Right ventricle myocardium inferior (tissue), 1 donor: Measurements from ENCODE around the gene G0S2. TPM values are rescaled to one million over a fixed set of nuclear protein-coding genes. Genes with fewer than 3 reads are reported as not detected.
"Not testable (repeated sequence)": the region's sequence is repeated elsewhere in the genome, so short reads cannot be mapped to it uniquely, and the experiment has no call there.

ENCODE experiments used
- ATAC-seq: fragments of 200-7000 bp; cut with Tn5 transposase; one replicate; pipeline ENCODE4 v1.9.1; 2020; ENCODE audit warnings: mild to moderate bottlenecking, moderate library complexity
- DNase-seq: peaks from one replicate; pipeline ENCODE4 v3.0.0; 2021; ENCODE audit errors: missing footprints
- intact Hi-C: fragments of 100-400 bp; cut with DNase I; formaldehyde crosslinking; loops from one replicate; pipeline ENCODE4 v1.11.0; 2022
- total RNA-seq: library from RNA; stranded (reverse); fragmentation: NEBNext Ultra II Directional; extraction: Animal tissue kit (Norgen Biotek cat#: 25700); gene quantifications from one replicate; pipeline ENCODE4 v1.2.1, GENCODE V29; 2021
- donor health status: DM: no; HTN: yes; CAD: no; lungs with severe emphysema.

G0S2 gene
- total RNA-seq, 1 donor from 2014 or later: 460 TPM

- ATAC-seq (no peak), DNase-seq (no peak)
- intact Hi-C loops: loop anchor here (2.0 kb wide), 1 partner anchor 13 kb away; no protein-coding TSS in a partner anchor
These were observed 7.5 kb upstream of the G0S2 start for GRCh38 chr1:209667708-209668107.

DNA sequence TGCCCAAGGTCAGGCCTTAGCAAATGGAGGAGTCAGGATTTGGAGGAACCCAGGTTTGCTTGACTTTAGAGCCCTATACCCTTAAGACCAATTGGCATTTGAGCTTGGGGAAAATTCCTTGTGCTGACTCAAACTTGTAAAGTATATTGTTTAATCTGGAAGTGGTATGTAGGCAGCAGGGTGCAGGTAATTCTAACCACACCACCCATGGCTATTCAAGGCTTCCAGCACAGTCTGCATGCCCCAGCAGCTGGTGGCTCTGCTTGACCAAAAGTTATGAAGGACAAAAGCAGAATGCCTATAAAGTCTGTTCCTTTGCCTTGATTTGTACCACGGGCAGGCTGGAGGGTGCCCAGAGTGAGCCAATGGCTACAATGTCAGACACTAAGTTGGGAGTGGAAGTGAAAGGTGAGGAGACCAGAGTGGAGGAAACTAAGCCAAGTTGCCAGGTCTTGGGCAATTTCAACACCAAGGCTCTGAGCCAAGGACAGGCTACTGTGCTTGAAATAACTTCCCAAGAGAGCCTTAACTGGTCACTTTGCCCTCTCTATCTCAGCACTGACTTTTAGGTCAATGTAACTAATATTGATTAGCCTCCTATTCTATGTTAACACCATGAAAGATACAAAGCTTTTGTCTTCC, 4.7 kb upstream of the G0S2 start:
- DNase-seq: no peak

DNA sequence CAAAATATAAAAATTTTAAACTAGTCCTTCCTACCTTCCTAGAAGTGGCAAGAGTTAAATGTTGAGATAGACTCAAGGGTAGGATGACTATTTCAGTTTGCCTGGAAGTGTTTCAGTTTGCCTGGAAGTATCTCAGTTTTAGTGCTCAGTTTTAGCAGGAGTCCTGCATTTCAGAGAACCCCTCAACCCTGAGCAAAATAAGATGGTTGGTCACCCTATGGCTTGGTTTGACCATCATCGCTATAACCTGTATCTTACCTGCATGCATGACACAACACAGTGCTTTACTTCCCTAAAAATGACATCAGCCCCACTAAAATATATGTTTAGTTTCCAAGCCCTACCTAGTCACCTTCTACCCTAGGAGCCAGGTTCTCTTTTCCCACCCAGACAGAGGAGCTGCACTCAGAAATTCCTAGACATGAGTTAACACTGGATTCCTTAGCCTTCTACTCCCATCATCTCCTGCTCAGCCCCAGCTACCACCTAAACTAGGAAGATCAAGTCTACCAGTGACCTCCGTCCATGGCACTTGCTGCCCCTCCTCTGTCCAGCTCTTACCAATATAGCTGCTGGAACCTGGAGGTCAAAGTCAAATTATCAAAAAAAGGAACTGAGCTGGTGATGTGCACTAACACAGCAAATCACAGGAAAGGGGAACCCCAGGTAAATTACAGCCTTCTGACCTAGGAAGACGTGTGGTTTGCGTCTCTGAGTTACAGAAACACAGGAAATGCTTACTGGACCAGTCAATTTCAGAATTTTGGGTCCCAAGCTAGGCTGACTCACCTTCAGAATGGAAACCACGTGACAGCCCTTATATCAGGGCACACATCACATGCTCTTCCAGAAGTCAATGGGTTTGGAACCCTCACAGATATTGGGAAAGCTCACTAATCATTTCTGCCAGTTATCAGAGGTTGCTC, 2.2 kb upstream of the G0S2 start:
- no peak for ATAC-seq
- intact Hi-C loops: no loop called here
- DNase-seq: no peak

More for the DNA sequence above, 4.7 kb upstream of the G0S2 start:
- intact Hi-C loops: no loop called here
- no peak for ATAC-seq

DNA sequence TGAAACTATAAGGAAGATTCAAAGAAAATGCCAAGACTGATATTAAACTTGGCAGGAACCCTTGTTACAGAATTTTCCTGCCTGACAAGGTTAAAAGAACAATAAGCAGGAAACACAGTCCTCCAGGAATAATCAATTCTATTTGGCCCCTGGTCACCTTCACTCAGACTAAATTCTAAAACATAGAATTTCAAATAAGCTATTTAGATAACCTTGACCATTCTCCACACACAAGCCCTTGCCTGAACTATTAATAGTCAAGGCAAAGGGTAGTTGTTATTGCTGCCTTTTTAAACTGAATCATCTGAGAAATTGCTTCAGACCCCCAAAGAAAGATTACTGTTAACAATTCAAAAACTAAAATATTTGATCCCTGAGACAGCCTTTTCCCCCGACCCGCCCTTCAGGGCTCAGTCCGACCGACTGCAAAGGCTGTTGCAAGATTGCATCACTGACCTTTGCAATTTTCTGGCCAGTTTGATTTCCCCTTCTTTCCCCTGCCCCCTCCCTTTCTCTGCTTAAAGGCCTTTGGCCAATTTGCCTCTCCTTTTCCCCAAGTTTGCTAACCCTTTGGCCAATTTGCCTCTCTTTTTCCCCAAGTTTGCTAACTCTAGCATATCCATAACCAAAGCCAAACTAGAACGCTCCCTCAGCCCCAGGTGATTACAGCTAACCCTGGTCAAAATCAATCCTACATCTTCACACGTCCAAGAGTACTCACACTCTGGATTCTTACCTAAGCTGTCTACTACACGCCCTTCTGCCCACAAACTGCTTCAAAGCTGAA, 1.4 kb upstream of the G0S2 start:
- DNase-seq (no peak), ATAC-seq (peak; percentile 35)
- intact Hi-C loops: no loop called here

DNA sequence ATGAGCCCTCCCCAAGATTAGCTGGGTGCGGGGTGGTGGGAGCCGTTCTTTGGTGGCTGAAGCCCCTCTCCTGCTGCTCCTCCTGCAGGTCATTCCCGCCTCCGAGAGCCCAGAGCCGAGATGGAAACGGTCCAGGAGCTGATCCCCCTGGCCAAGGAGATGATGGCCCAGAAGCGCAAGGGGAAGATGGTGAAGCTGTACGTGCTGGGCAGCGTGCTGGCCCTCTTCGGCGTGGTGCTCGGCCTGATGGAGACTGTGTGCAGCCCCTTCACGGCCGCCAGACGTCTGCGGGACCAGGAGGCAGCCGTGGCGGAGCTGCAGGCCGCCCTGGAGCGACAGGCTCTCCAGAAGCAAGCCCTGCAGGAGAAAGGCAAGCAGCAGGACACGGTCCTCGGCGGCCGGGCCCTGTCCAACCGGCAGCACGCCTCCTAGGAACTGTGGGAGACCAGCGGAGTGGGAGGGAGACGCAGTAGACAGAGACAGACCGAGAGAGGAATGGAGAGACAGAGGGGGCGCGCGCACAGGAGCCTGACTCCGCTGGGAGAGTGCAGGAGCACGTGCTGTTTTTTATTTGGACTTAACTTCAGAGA, 448 bp downstream of the G0S2 start:
- intact Hi-C loops: loop anchor here (1.0 kb wide), 1 partner anchor 32 kb away; no protein-coding TSS in a partner anchor
- peak; percentile 43 for ATAC-seq

DNA sequence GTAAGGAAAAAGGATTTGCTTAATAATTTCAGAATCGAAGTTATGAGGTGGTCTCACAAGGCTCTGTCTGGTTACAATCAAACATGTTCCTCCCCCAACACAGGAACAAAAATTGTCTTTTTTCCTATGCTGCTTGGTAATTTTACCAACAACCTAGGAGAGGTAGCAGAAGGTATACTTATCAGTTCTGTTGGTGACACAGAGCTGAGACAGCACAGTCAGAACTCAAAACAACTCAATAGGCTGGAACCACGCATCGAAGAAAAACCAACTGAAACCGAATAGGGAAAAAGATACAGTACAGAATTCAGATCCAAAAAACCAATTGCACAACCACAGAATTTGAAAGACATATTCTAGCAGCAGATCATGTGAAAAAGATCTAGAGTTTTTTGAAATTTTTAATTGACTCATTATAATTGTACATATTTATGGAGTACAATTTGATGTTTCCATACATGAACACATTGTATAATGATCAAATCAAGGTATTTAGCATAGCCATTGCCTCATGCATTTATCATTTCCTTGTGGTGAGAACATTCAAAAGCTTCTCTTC, 3.8 kb downstream of the G0S2 start:
- intact Hi-C loops: no loop called here
- ATAC-seq: no peak
- no peak for DNase-seq

More for the DNA sequence above, 448 bp downstream of the G0S2 start:
- DNase-seq: peak; percentile 73

- ATAC-seq (no peak), DNase-seq (no peak)
- intact Hi-C loops: no loop called here
These were observed 10.6 kb downstream of the G0S2 start for GRCh38 chr1:209685821-209686220.

- DNase-seq: no peak
- intact Hi-C loops: no loop called here
- ATAC-seq: no peak
These were observed 11.1 kb downstream of the G0S2 start for GRCh38 chr1:209686322-209686721.

GRCh38 chr1:209688746-209689234, 13.6 kb downstream of the G0S2 start:
- DNase-seq (no peak), ATAC-seq (peak; percentile 70)

GRCh38 chr1:209689477-209689876, 14.3 kb downstream of the G0S2 start:
- intact Hi-C loops: no loop called here
- no peak for DNase-seq
- ATAC-seq: no peak

More at GRCh38 chr1:209688746-209689234, 13.6 kb downstream of the G0S2 start:
- intact Hi-C loops: no loop called here

- intact Hi-C loops: loop anchor here (5.0 kb wide), 1 partner anchor 49 kb away; no protein-coding TSS in a partner anchor
These were observed 16.0 kb downstream of the G0S2 start for GRCh38 chr1:209691237-209691636.

GRCh38 chr1:209692296-209692695, 17.1 kb downstream of the G0S2 start:
- ATAC-seq (no peak), DNase-seq (no peak)
- intact Hi-C loops: loop anchor here (2.0 to 5.0 kb wide), 4 partner anchors 50 to 115 kb away; no protein-coding TSS in a partner anchor

More at GRCh38 chr1:209691237-209691636, 16.0 kb downstream of the G0S2 start:
- ATAC-seq (no peak), DNase-seq (no peak)

DNA sequence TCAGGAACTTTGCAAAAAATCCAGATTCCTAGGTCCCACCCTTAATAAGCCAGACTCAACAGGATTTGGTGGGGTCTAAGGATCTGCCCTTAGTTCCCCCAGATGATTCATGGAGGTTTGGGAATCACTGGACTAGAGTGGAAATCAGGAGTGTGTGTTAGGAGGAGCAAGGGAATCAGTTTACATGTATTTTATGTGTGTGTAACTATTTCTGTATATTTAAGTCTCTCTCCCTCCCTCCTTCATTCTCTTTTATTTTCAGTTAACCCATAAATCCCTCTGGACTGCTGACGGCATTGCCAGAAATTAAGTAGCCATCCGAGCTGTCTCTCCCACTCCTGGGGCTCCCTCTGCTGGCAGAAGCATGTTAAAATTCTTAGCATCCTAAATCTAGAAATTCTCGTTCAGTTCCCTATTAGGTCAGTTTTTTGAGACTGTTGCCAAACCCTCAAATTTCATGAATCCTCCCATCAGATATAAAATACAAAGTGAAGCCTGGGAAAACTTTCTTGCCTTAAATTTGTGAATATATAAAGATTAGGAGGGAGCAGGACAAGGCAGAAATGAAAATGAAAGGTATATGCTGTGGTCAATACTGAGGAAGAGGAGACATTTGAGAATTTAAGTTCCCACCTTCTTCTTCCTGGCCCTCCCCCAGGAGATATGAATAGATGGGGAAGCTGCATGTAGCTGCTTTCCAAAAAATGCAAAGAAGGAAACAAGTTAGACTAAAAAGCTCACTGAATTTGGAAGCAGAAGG, 17.7 kb downstream of the G0S2 start:
- DNase-seq: peak; percentile 75
- intact Hi-C loops: loop anchor here (1.0 to 5.0 kb wide), 5 partner anchors 51 to 116 kb away; no protein-coding TSS in a partner anchor

DNA sequence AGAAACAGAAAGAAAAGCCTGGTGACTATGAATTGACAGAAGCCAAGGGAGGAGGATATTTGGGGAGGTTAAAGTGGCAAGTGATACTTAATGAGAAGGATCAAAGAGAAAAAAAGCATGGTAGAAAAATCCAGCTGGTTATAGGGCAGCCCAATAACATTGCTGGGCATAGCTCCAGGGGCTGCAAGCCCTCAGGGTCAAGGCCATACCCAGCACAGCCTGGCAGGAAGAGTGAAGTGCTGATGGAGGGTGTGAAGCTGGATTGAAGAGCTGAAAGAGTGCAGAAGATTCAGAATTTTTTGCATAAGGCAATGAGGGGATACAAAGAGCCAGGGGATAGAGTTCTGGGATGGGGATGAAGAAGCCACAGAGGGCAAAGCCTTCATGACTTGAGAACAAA, 21.5 kb downstream of the G0S2 start:
- intact Hi-C loops: no loop called here
- ATAC-seq (peak; percentile 45), DNase-seq (no peak)

More for the DNA sequence above, 17.7 kb downstream of the G0S2 start:
- peak; percentile 67 for ATAC-seq

GRCh38 chr1:209697126-209697525, 21.9 kb downstream of the G0S2 start:
- intact Hi-C loops: no loop called here
- no peak for DNase-seq
- peak; percentile 29 for ATAC-seq

DNA sequence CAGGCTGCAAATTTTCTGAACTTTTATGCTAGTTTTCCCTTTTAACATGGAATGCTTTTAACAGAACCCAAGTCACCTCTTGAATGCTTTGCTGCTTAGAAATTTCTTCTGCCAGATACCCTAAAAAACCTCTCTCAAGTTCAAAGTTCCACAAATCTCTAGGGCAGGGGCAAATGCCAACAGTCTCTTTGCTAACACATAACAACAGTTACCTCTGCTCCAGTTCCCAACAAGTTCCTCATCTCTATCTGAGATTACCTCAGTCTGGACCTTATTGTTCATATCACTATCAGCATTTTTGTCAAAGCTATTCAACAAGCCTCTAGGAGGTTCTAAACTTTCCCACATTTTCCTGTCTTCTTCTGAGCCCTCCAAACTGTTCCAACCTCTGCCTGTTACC, 25.5 kb downstream of the G0S2 start:
- DNase-seq, ATAC-seq, intact Hi-C loops: not testable (repeated sequence)

DNA sequence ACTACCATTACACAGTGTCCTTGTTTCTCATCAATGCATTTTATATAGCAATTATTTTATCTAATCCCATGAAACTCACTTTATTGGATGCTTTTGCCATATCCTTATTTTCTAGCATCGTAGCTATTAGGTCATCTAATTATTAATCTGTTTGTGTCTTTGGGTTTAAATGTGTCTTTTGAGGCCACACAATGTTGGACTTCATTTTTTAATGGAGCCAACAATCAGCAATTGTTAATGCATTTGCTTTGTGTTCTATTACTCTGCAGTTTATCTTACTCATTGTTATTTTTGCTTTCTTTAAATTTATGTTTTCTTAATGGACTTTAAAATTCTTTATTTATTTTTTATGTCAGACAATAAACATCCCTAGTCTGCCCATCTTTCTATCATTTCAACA, 27.6 kb downstream of the G0S2 start:
- DNase-seq: no peak
- intact Hi-C loops: no loop called here
- no peak for ATAC-seq
